Lower lobe of right lung (tissue), 2 donors: ENCODE results near the gene SLC6A13. TPM values are rescaled to one million over a fixed set of nuclear protein-coding genes. Genes with fewer than 3 reads are reported as not detected.

ENCODE experiments used
- ATAC-seq, 2 donors: fragments of 200-7000 bp; cut with Tn5 transposase; one replicate each; pipeline ENCODE4 v1.9.1; 2020 to 2022; ENCODE audit warnings: mild to moderate bottlenecking in 2 of 2, moderate library complexity in 2 of 2
- DNase-seq: peaks from one replicate; pipeline ENCODE4 v3.0.0-alpha.2; 2020
- H3K27ac ChIP-seq: fragments of 200-600 bp; one replicate; pipeline ENCODE4 v1.8.0; 2022
- H3K27me3 ChIP-seq: fragments of 200-600 bp; one replicate; pipeline ENCODE4 v1.8.0; 2022; ENCODE audit warnings: low read depth
- H3K36me3 ChIP-seq: fragments of 200-600 bp; one replicate; pipeline ENCODE4 v1.8.0; 2022; ENCODE audit warnings: mild to moderate bottlenecking
- H3K4me1 ChIP-seq: fragments of 200-600 bp; one replicate; pipeline ENCODE4 v1.8.0; 2022
- H3K4me3 ChIP-seq: fragments of 200-600 bp; one replicate; pipeline ENCODE4 v1.8.0; 2022; ENCODE audit warnings: mild to moderate bottlenecking
- H3K9me3 ChIP-seq: fragments of 200-600 bp; one replicate; pipeline ENCODE4 v1.8.0; 2022
- intact Hi-C: fragments of 100-400 bp; cut with DNase I; formaldehyde crosslinking; loops from one replicate; pipeline ENCODE4 v1.11.0; 2022
- total RNA-seq: library from RNA; stranded (reverse); fragmentation: NEBNext Ultra II Directional; extraction: Animal tissue kit (Norgen Biotek cat#: 25700); gene quantifications from one replicate; pipeline ENCODE4 v1.2.1, GENCODE V29; 2021
- TF ChIP-seq, protein P1 (sequence below): fragments of 200-600 bp; IDR thresholded peaks from one replicate; pipeline ENCODE4 v1.8.0; 2022; ENCODE audit warnings: antibody characterized with exemption, mild to moderate bottlenecking
- donor health status: DM: no; HTN: yes; CAD: no; lungs with severe emphysema.

The SLC6A13 gene
- total RNA-seq, 1 donor from 2014 or later: 5.0 TPM

DNA sequence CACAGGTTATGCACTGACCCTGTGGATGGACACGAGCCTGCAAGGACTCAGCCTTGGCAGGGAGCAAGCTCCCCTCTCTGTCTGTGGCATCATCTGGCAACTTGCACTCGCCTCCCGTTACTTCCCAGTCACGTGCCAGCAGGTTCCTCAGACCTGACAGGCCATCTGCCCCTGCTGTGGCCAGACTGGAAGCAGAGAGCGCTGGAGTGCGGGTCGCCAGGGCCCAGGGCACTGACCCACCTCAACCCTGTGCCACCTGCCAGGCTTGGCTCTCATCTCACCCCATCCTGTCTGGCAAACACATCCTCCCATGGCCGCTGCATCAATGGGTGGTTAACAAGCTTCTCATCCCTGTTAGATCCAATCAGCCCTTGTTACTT, 77.1 kb downstream of the SLC6A13 start:
- intact Hi-C loops: no loop called here
- TF ChIP-seq, protein P1, sequence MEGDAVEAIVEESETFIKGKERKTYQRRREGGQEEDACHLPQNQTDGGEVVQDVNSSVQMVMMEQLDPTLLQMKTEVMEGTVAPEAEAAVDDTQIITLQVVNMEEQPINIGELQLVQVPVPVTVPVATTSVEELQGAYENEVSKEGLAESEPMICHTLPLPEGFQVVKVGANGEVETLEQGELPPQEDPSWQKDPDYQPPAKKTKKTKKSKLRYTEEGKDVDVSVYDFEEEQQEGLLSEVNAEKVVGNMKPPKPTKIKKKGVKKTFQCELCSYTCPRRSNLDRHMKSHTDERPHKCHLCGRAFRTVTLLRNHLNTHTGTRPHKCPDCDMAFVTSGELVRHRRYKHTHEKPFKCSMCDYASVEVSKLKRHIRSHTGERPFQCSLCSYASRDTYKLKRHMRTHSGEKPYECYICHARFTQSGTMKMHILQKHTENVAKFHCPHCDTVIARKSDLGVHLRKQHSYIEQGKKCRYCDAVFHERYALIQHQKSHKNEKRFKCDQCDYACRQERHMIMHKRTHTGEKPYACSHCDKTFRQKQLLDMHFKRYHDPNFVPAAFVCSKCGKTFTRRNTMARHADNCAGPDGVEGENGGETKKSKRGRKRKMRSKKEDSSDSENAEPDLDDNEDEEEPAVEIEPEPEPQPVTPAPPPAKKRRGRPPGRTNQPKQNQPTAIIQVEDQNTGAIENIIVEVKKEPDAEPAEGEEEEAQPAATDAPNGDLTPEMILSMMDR: no peak
- Histone ChIP-seq H3K4me3 (no peak overlapping the region), H3K4me1 (peaks cover 13% of the 10 kb centered on the region), H3K9me3 (no peaks in the 10 kb centered on the region), H3K27ac (no peak overlapping the region), H3K27me3 (peaks cover under 1% of the 10 kb centered on the region), H3K36me3 (no peaks in the 10 kb centered on the region)
- peak; percentile 35 for DNase-seq
- ATAC-seq: no peak

DNA sequence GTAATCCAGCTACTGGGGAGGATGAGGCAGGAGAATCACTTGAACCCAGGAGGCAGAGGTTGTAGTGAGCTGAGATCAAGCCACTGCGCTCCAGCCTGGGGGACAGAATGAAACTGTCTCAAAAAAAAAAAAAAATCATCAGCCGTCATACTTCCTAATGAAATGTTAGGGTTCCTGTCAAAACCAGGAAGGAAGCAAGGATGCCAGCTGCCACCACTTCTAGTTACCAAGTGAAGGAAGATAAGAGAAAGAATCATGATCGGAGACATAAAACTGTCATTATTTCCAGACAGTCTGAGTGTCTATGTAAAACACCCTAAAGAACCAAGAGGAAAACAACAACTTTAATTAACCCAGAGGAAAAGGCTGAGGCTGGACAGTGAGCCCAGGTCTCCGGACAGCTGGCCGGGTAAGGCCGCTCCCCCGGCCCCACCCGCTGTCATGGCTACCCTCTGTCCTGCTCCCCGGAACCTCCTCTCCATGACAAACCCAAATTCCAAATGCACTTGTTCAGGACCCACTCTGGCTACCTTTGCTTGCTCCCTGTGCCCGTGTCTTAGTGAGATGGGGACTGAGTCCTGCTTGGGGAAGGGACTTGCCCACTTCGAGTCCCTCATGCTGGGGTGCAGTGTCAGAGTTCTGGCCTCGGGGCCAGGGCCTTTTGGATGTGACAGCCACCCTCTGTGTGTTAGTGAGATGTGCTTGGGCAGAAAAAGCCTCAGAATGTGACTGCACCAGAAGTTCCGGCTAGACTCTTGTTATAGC, 77.6 kb downstream of the SLC6A13 start:
- ATAC-seq (no peak), DNase-seq (peak; percentile 24)
- TF ChIP-seq, protein P1: no peak
- Histone ChIP-seq H3K4me1 (peaks cover 17% of the 10 kb centered on the region), H3K27me3 (no peaks in the 10 kb centered on the region), H3K36me3 (no peaks in the 10 kb centered on the region), H3K9me3 (no peaks in the 10 kb centered on the region), H3K27ac (no peak overlapping the region), H3K4me3 (no peak overlapping the region)
- intact Hi-C loops: no loop called here

DNA sequence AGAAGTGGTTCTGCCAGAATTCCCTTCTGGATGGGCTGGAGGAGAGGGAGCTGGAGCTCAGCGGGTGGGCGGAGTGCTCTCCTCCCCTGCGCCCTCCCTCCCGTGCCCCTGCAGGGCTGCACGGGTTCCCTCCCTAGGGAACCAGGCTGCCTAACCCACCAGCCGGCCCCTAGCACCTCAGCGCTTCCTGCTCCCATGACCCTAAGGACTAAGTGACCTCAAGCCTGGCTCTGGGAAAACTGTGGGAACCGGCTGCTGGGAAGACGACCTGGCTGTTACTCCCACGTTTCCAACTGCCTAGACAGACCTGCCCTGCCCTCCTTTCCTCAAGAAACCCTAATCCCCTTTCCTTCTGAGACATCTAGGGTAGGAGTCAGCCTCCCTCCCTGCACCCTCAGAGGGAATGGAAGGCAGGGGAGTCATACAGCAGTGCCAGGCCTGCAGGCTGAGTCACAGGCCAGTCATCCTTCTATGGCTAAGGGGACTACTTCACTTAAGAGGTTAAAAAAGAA, 80.2 kb downstream of the SLC6A13 start:
- Histone ChIP-seq H3K4me3 (no peak overlapping the region), H3K9me3 (no peaks in the 10 kb centered on the region), H3K27ac (no peak overlapping the region), H3K27me3 (peaks cover 4% of the 10 kb centered on the region), H3K4me1 (peaks cover 18% of the 10 kb centered on the region), H3K36me3 (no peaks in the 10 kb centered on the region)
- TF ChIP-seq, protein P1: no peak
- ATAC-seq: no peak
- peak; percentile 34 for DNase-seq
- intact Hi-C loops: no loop called here

DNA sequence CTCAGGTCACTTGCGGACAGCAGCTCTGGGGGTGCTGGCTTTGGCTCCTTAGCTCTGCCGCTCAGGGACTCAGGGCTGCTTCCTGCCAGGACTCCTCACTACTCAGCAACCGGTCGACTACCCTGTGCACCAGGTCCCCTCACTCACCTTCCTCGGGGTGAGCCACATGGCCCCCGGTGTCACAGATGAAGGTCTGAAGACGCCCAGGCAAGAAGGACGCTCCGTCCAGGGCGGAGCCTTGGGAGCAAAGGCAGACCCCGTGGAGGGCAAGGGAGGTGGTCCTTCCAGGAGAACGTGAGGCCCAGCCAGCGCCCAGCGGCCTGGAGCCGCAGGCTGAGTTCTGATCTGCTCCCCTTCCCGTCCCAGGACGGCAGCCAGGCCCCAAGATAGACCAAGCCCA, 80.7 kb downstream of the SLC6A13 start:
- DNase-seq (peak; percentile 41), ATAC-seq (no peak)
- peaks cover 4% of the 10 kb centered on the region for H3K27me3 ChIP-seq
- intact Hi-C loops: no loop called here
- H3K4me3 ChIP-seq: peak overlapping the region; percentile 19
- TF ChIP-seq, protein P1: no peak
- no peak overlapping the region for H3K27ac ChIP-seq
- no peaks in the 10 kb centered on the region for H3K36me3 ChIP-seq
- no peaks in the 10 kb centered on the region for H3K9me3 ChIP-seq
- peaks cover 19% of the 10 kb centered on the region for H3K4me1 ChIP-seq

DNA sequence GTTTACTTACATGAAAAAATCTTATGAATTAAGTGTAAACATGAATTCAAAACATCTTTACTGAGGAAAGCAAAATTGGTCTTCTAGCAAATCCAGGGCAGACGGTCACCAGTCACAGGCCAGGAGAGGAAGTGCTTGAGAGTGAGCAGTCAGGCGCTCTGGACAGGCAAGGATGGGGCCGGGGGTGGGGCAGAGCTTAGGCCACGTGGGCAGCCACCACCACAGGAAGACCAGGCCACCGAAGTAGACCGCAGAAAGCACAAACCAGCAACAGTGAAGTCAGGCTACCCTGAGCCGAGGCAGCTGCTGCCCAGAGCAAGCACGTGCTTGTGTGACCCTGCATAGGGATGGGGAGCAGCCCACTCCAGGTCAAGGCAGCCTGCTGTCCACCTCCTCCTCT, 82.2 kb downstream of the SLC6A13 start:
- ATAC-seq: peak; percentile 72 to 74
- Histone ChIP-seq H3K27ac (no peak overlapping the region), H3K36me3 (no peaks in the 10 kb centered on the region), H3K9me3 (no peaks in the 10 kb centered on the region), H3K4me1 (peaks cover 31% of the 10 kb centered on the region), H3K27me3 (peaks cover 4% of the 10 kb centered on the region), H3K4me3 (peak overlapping the region; percentile 19)
- DNase-seq: peak; percentile 69
- TF ChIP-seq, protein P1: no peak
- intact Hi-C loops: no loop called here
